ENCODE measurements around the gene PCDHGB5. TPM values are rescaled to one million over a fixed set of nuclear protein-coding genes. Genes with fewer than 3 reads are reported as not detected.
"Not testable (repeated sequence)": the region's sequence is repeated elsewhere in the genome, so short reads cannot be mapped to it uniquely, and the experiment has no call there.

PCDHGB5 gene
- total RNA-seq, 2 experiments from 2014 or later = 0.12 TPM; not detected in 1

GRCh38 chr5:141366016-141366896, 31.5 kb upstream of the PCDHGB5 start:
- peaks cover 23% of the 10 kb centered on the region for H3K9me3 Mint-ChIP-seq
- no peak for DNase-seq
- H3K36me3 Mint-ChIP-seq (ENCODE audit: low read depth) = peaks cover 11% of the 10 kb centered on the region
- no peak overlapping the region for H3K4me3 Mint-ChIP-seq
- intact Hi-C loops (cut with micrococcal nuclease) = no loop called here
- CTCF ChIA-PET = no interaction called here
- H3K27me3 Mint-ChIP-seq (ENCODE audit: low read depth) = peaks cover 72% of the 10 kb centered on the region
- no peak overlapping the region for H3K27ac Mint-ChIP-seq
- peaks cover 4% of the 10 kb centered on the region for H3K4me1 Mint-ChIP-seq (ENCODE audit: low read depth)

- intact Hi-C loops (cut with micrococcal nuclease) = loop anchor here (1.0 to 10.0 kb wide), 4 partner anchors 37 to 194 kb away; partner anchors contain the start of genes PCDHB13, PCDHGA11 and PCDHGB6
- H3K36me3 Mint-ChIP-seq (ENCODE audit: low read depth) = peaks cover 7% of the 10 kb centered on the region
- CTCF ChIA-PET = interaction anchor here (0.6 to 2.0 kb wide), 21 partner anchors 11 to 196 kb away, joined by 3 to 8 read pairs (median 3); partner anchors contain the start of genes PCDHGA11, PCDHGA12, PCDHGA2 and PCDHGB1
- H3K9me3 Mint-ChIP-seq = peaks cover 25% of the 10 kb centered on the region
- peaks cover 68% of the 10 kb centered on the region for H3K27me3 Mint-ChIP-seq (ENCODE audit: low read depth)
- H3K27ac Mint-ChIP-seq = no peak within 1 kb of the TSS
- DNase-seq = peak; percentile 47
- H3K4me1 Mint-ChIP-seq (ENCODE audit: low read depth) = peaks cover 4% of the 10 kb centered on the region
- peak within 1 kb of the TSS; percentile 69 for H3K4me3 Mint-ChIP-seq
Observed at GRCh38 chr5:141369994-141370848, 27.5 kb upstream of the PCDHGB5 start, which contains the start of gene PCDHGB3. Gene PCDHGB3, plus strand, starts transcription at chr5:141370242. Its CDS starts 153 bp downstream, at chr5:141370395.

- Mint-ChIP-seq H3K36me3 (ENCODE audit: low read depth) (peaks cover 9% of the 10 kb centered on the region), H3K4me3 (no peak overlapping the region), H3K9me3 (peaks cover 24% of the 10 kb centered on the region), H3K4me1 (ENCODE audit: low read depth) (peaks cover 4% of the 10 kb centered on the region), H3K27me3 (ENCODE audit: low read depth) (peaks cover 66% of the 10 kb centered on the region), H3K27ac (no peak overlapping the region)
- CTCF ChIA-PET = interaction anchor here (0.6 to 1.2 kb wide), 5 partner anchors 9 to 150 kb away, joined by 3 to 4 read pairs (median 3); partner anchors contain the start of gene PCDHGA4
- DNase-seq = no peak
- intact Hi-C loops (cut with micrococcal nuclease) = loop anchor here (5.0 to 10.0 kb wide), 3 partner anchors 35 to 157 kb away; partner anchors contain the start of genes PCDHB13, PCDHGA11 and PCDHGB6
Observed at GRCh38 chr5:141371572-141372475, 25.9 kb upstream of the PCDHGB5 start.

GRCh38 chr5:141373673-141374317, 24.0 kb upstream of the PCDHGB5 start, which contains the start of gene PCDHGA6:
Gene PCDHGA6, plus strand, starts transcription at chr5:141373891. Its CDS starts 193 bp downstream, at chr5:141374084.
- intact Hi-C loops (cut with micrococcal nuclease) = loop anchor here (5.0 to 10.0 kb wide), 3 partner anchors 34 to 159 kb away; partner anchors contain the start of genes PCDHB13, PCDHGA11 and PCDHGB6
- H3K27ac Mint-ChIP-seq = no peak within 1 kb of the TSS
- CTCF ChIA-PET = interaction anchor here (1.0 to 1.2 kb wide), 2 partner anchors 10 to 47 kb away, joined by 3 to 4 read pairs; partner anchors contain the start of genes PCDHGA11 and PCDHGA5
- peaks cover 11% of the 10 kb centered on the region for H3K36me3 Mint-ChIP-seq (ENCODE audit: low read depth)
- H3K4me1 Mint-ChIP-seq (ENCODE audit: low read depth) = peaks cover 4% of the 10 kb centered on the region
- DNase-seq = no peak
- H3K27me3 Mint-ChIP-seq (ENCODE audit: low read depth) = peaks cover 57% of the 10 kb centered on the region
- peak within 1 kb of the TSS; percentile 51 for H3K4me3 Mint-ChIP-seq
- H3K9me3 Mint-ChIP-seq = peaks cover 28% of the 10 kb centered on the region

- CTCF ChIA-PET = interaction anchor here (1.0 to 1.2 kb wide), 2 partner anchors 11 to 46 kb away, joined by 3 to 4 read pairs; partner anchors contain the start of genes PCDHGA11 and PCDHGA5
- no peak for DNase-seq
- Mint-ChIP-seq H3K36me3 (ENCODE audit: low read depth) (peaks cover 11% of the 10 kb centered on the region), H3K9me3 (peaks cover 29% of the 10 kb centered on the region), H3K4me1 (ENCODE audit: low read depth) (peaks cover 4% of the 10 kb centered on the region), H3K4me3 (no peak overlapping the region), H3K27ac (no peak overlapping the region), H3K27me3 (ENCODE audit: low read depth) (peaks cover 57% of the 10 kb centered on the region)
- intact Hi-C loops (cut with micrococcal nuclease) = loop anchor here (5.0 to 10.0 kb wide), 3 partner anchors 33 to 160 kb away; partner anchors contain the start of genes PCDHB13, PCDHGA11 and PCDHGB6
Observed at GRCh38 chr5:141374627-141375026, 23.1 kb upstream of the PCDHGB5 start.

GRCh38 chr5:141375444-141376155, 22.1 kb upstream of the PCDHGB5 start:
- intact Hi-C loops (cut with micrococcal nuclease) = loop anchor here (10.0 kb wide), 1 partner anchor 161 kb away; the partner anchor contains the start of gene PCDHB13
- not testable (repeated sequence) for H3K4me3 Mint-ChIP-seq; H3K4me1 Mint-ChIP-seq (ENCODE audit: low read depth); H3K27ac Mint-ChIP-seq; DNase-seq
- Mint-ChIP-seq H3K27me3 (ENCODE audit: low read depth) (peaks cover 51% of the 10 kb centered on the region), H3K9me3 (peaks cover 29% of the 10 kb centered on the region), H3K36me3 (ENCODE audit: low read depth) (peaks cover 11% of the 10 kb centered on the region)
- CTCF ChIA-PET = interaction anchor here (0.7 kb wide), 1 partner anchor 12 kb away, joined by 4 read pairs; the partner anchor contains the start of gene PCDHGB4

- Mint-ChIP-seq H3K4me1 (ENCODE audit: low read depth) (no peaks in the 10 kb centered on the region), H3K9me3 (peaks cover 15% of the 10 kb centered on the region), H3K4me3 (peak within 1 kb of the TSS; percentile 66), H3K27ac (no peak within 1 kb of the TSS), H3K27me3 (ENCODE audit: low read depth) (peaks cover 66% of the 10 kb centered on the region), H3K36me3 (ENCODE audit: low read depth) (peaks cover 9% of the 10 kb centered on the region)
- DNase-seq = no peak
- CTCF ChIA-PET = no interaction called here
- intact Hi-C loops (cut with micrococcal nuclease) = no loop called here
Observed at GRCh38 chr5:141382469-141383294, 15.1 kb upstream of the PCDHGB5 start, which contains the start of gene PCDHGA7. Gene PCDHGA7, plus strand, starts transcription at chr5:141382742. Its CDS starts 158 bp downstream, at chr5:141382900.

- Mint-ChIP-seq H3K4me1 (ENCODE audit: low read depth) (no peaks in the 10 kb centered on the region), H3K36me3 (ENCODE audit: low read depth) (peaks cover 7% of the 10 kb centered on the region), H3K27ac (no peak overlapping the region), H3K27me3 (ENCODE audit: low read depth) (peaks cover 69% of the 10 kb centered on the region), H3K9me3 (peaks cover 16% of the 10 kb centered on the region), H3K4me3 (no peak overlapping the region)
- CTCF ChIA-PET = no interaction called here
- no peak for DNase-seq
- intact Hi-C loops (cut with micrococcal nuclease) = no loop called here
Observed at GRCh38 chr5:141383345-141383744, 14.4 kb upstream of the PCDHGB5 start.

- DNase-seq = no peak
- H3K36me3 Mint-ChIP-seq (ENCODE audit: low read depth) = peaks cover 10% of the 10 kb centered on the region
- CTCF ChIA-PET = interaction anchor here (0.9 kb wide), 1 partner anchor 36 kb away, joined by 4 read pairs; the partner anchor contains the start of gene PCDHGA11
- intact Hi-C loops (cut with micrococcal nuclease) = no loop called here
- no peak overlapping the region for H3K4me3 Mint-ChIP-seq
- H3K27ac Mint-ChIP-seq = no peak overlapping the region
- H3K27me3 Mint-ChIP-seq (ENCODE audit: low read depth) = peaks cover 73% of the 10 kb centered on the region
- H3K4me1 Mint-ChIP-seq (ENCODE audit: low read depth) = no peaks in the 10 kb centered on the region
- H3K9me3 Mint-ChIP-seq = peaks cover 21% of the 10 kb centered on the region
Observed at GRCh38 chr5:141384471-141385267, 13.1 kb upstream of the PCDHGB5 start.

Measured in activated naive CD4-positive, alpha-beta T cell treated with anti-CD3 and anti-CD28 coated beads for 36 hours (primary cell).